ENCODE results near the gene PRSS12. TPM values are rescaled to one million over a fixed set of nuclear protein-coding genes. Genes with fewer than 3 reads are reported as not detected.
A peak's percentile ranks its signal among the peaks of the same experiment; 100 is the strongest.

PRSS12 gene
- total RNA-seq, 2 experiments from 2014 or later: not detected

- no peaks in the 10 kb centered on the region for H3K9me2 ChIP-seq (ENCODE audit: insufficient read depth, low read length)
- peaks cover 54% of the 10 kb centered on the region for H3K4me1 ChIP-seq (ENCODE audit: insufficient read depth, low read length, poor library complexity, severe bottlenecking)
- H3K36me3 ChIP-seq (ENCODE audit: insufficient read depth, low read length): peaks cover 41% of the 10 kb centered on the region
- ChIA-PET CTCF (ENCODE audit: unreplicated experiment) (no interaction called here), POLR2A (interaction anchor here (1.0 kb wide), 1 partner anchor 405 kb away, joined by 3 read pairs; the partner anchor contains the start of gene METTL14)
- no TSS peak for BruUV-seq (replicated peaks)
- peak overlapping the region; percentile 91 for H3K4me3 ChIP-seq (ENCODE audit: low read depth, low read length, poor library complexity, severe bottlenecking)
- H4K20me1 ChIP-seq (ENCODE audit: insufficient read depth, low read length): peaks cover 22% of the 10 kb centered on the region
- intact Hi-C loops (cut with micrococcal nuclease; ENCODE audit: unreplicated experiment): loop anchor here (10.0 kb wide), 3 partner anchors 225 to 605 kb away; partner anchors contain the start of gene SYNPO2
- H3K79me2 ChIP-seq (ENCODE audit: insufficient read depth, low read depth, low read length): peaks cover 21% of the 10 kb centered on the region; the same call in 1 of the 2 replicates
- H2AFZ ChIP-seq (ENCODE audit: low read length): no peak overlapping the region
- H3K9me3 ChIP-seq (ENCODE audit: low read length): peaks cover 6% of the 10 kb centered on the region; the same call in 1 of the 2 replicates
- peak overlapping the region; percentile 86 for H3K4me2 ChIP-seq (ENCODE audit: low read length)
- peak; percentile 23 for DNase-seq (ENCODE audit: low spot score)
- peak overlapping the region; percentile 76 for H3K27ac ChIP-seq (ENCODE audit: low read depth, low read length, poor library complexity, severe bottlenecking)
- TF ChIP-seq CTCF (conservative IDR thresholded peaks at IDR 0.05; ENCODE audit: low read length): no peak
- TF ChIP-seq EZH2phosphoT487 (IDR thresholded peaks at IDR 0.05; ENCODE audit: borderline replicate concordance, low read depth, low read length): no peak
These were observed 72.8 kb downstream of the PRSS12 start for GRCh38 chr4:118279920-118280432.

- no peak overlapping the region for H2AFZ ChIP-seq (ENCODE audit: low read length)
- no peak for TF ChIP-seq EZH2phosphoT487 (IDR thresholded peaks at IDR 0.05; ENCODE audit: borderline replicate concordance, low read depth, low read length)
- peaks cover 41% of the 10 kb centered on the region for H3K36me3 ChIP-seq (ENCODE audit: insufficient read depth, low read length)
- H3K4me3 ChIP-seq (ENCODE audit: low read depth, low read length, poor library complexity, severe bottlenecking): peak overlapping the region; percentile 91
- ChIA-PET CTCF (ENCODE audit: unreplicated experiment) (no interaction called here), POLR2A (interaction anchor here (0.7 to 1.0 kb wide), 2 partner anchors 8 to 405 kb away, joined by 3 read pairs; partner anchors contain the start of gene METTL14)
- DNase-seq (ENCODE audit: low spot score): peak; percentile 16
- H3K27ac ChIP-seq (ENCODE audit: low read depth, low read length, poor library complexity, severe bottlenecking): peak overlapping the region; percentile 76
- H3K4me1 ChIP-seq (ENCODE audit: insufficient read depth, low read length, poor library complexity, severe bottlenecking): peaks cover 51% of the 10 kb centered on the region
- intact Hi-C loops (cut with micrococcal nuclease; ENCODE audit: unreplicated experiment): no loop called here
- peaks cover 6% of the 10 kb centered on the region; the same call in 1 of the 2 replicates for H3K9me3 ChIP-seq (ENCODE audit: low read length)
- H3K9me2 ChIP-seq (ENCODE audit: insufficient read depth, low read length): no peaks in the 10 kb centered on the region
- BruUV-seq (replicated peaks): TSS peak; percentile 84
- peaks cover 21% of the 10 kb centered on the region; the same call in 1 of the 2 replicates for H3K79me2 ChIP-seq (ENCODE audit: insufficient read depth, low read depth, low read length)
- H3K4me2 ChIP-seq (ENCODE audit: low read length): peak overlapping the region; percentile 86
- peaks cover 22% of the 10 kb centered on the region for H4K20me1 ChIP-seq (ENCODE audit: insufficient read depth, low read length)
These were observed 73.5 kb downstream of the PRSS12 start for GRCh38 chr4:118279328-118279727.

- no peaks in the 10 kb centered on the region for H3K9me2 ChIP-seq (ENCODE audit: insufficient read depth, low read length)
- peaks cover 45% of the 10 kb centered on the region for H3K4me1 ChIP-seq (ENCODE audit: insufficient read depth, low read length, poor library complexity, severe bottlenecking)
- peak overlapping the region; percentile 87 for H2AFZ ChIP-seq (ENCODE audit: low read length)
- peaks cover 41% of the 10 kb centered on the region for H3K36me3 ChIP-seq (ENCODE audit: insufficient read depth, low read length)
- H4K20me1 ChIP-seq (ENCODE audit: insufficient read depth, low read length): peaks cover 22% of the 10 kb centered on the region
- TF ChIP-seq CTCF (conservative IDR thresholded peaks at IDR 0.05; ENCODE audit: low read length) (no peak), EZH2phosphoT487 (IDR thresholded peaks at IDR 0.05; ENCODE audit: borderline replicate concordance, low read depth, low read length) (no peak)
- peaks cover 21% of the 10 kb centered on the region; the same call in 1 of the 2 replicates for H3K79me2 ChIP-seq (ENCODE audit: insufficient read depth, low read depth, low read length)
- H3K4me3 ChIP-seq (ENCODE audit: low read depth, low read length, poor library complexity, severe bottlenecking): peak overlapping the region; percentile 91
- CTCF ChIA-PET (ENCODE audit: unreplicated experiment): no interaction called here
- H3K4me2 ChIP-seq (ENCODE audit: low read length): peak overlapping the region; percentile 86
- no TSS peak for BruUV-seq (replicated peaks)
- peaks cover 6% of the 10 kb centered on the region; the same call in 1 of the 2 replicates for H3K9me3 ChIP-seq (ENCODE audit: low read length)
- DNase-seq (ENCODE audit: low spot score): peak; percentile 94
- POLR2A ChIA-PET: interaction anchor here (0.7 to 1.0 kb wide), 3 partner anchors 8 to 406 kb away, joined by 3 to 4 read pairs (median 3); partner anchors contain the start of gene METTL14
- H3K27ac ChIP-seq (ENCODE audit: low read depth, low read length, poor library complexity, severe bottlenecking): peak overlapping the region; percentile 76
- intact Hi-C loops (cut with micrococcal nuclease; ENCODE audit: unreplicated experiment): loop anchor here (1.0 kb wide), 1 partner anchor 313 kb away; no protein-coding TSS in a partner anchor
These were observed 74.1 kb downstream of the PRSS12 start for GRCh38 chr4:118278473-118279274.
